Thoracic aorta (tissue), 2 donors: Measurements from ENCODE around the gene TEX101. TPM values are rescaled to one million over a fixed set of nuclear protein-coding genes. Genes with fewer than 3 reads are reported as not detected.
"Not testable (repeated sequence)": the region's sequence is repeated elsewhere in the genome, so short reads cannot be mapped to it uniquely, and the experiment has no call there.

ENCODE experiments used
- ATAC-seq: fragments of 150-250 bp; one replicate; pipeline ENCODE4 v1.8.0; 2017; ENCODE audit warnings: low read depth; ENCODE audit not compliant: insufficient number of reproducible peaks, low FRiP score
- DNase-seq: peaks from one replicate; pipeline ENCODE4 v3.0.0-alpha.2; 2020; ENCODE audit warnings: low spot score
- H3K27ac ChIP-seq, 2 donors: fragments of 200-600 bp; sonication (generic); 1 replicate in 1 of 2; 2 replicates in 1 of 2; pipeline ENCODE4 v1.5.1; 2016; ENCODE audit warnings: mild to moderate bottlenecking in 2 of 2, moderate library complexity in 2 of 2
- H3K27me3 ChIP-seq: fragments of 200-600 bp; sonication (generic); replicated peaks from 2 replicates; pipeline ENCODE4 v1.6.0; 2016; ENCODE audit warnings: mild to moderate bottlenecking; ENCODE audit not compliant: insufficient read depth
- H3K36me3 ChIP-seq: fragments of 200-600 bp; sonication (generic); one replicate; pipeline ENCODE4 v1.5.1; 2016
- H3K4me1 ChIP-seq, 2 donors: fragments of 200-600 bp; sonication (generic); 1 replicate in 1 of 2; 2 replicates in 1 of 2; pipeline versions ENCODE4 v1.5.1 to v1.6.0; 2016; ENCODE audit warnings: low read depth in 2 of 2, mild to moderate bottlenecking in 1 of 2; ENCODE audit not compliant: control insufficient read depth in 1 of 2
- H3K4me3 ChIP-seq: fragments of 200-600 bp; sonication (generic); 2 replicates; pipeline ENCODE4 v1.5.1; 2016; ENCODE audit warnings: mild to moderate bottlenecking
- H3K9me3 ChIP-seq: fragments of 200-600 bp; sonication (generic); 2 replicates; pipeline ENCODE4 v1.5.1; 2016
- CTCF ChIP-seq: fragments of 200-600 bp; sonication (generic); IDR thresholded peaks from one replicate; pipeline ENCODE4 v1.5.1; 2019; ENCODE audit warnings: antibody characterized with exemption
- total RNA-seq, 2 donors: library from RNA; depleted of rRNA; stranded (reverse); fragments of >200 nt; gene quantifications; one replicate each; pipeline versions ENCODE4 v1.1.0 to v1.2.3, GENCODE V29; 2016

The TEX101 gene
- total RNA-seq, 2 donors from 2014 or later, result not detected

GRCh38 chr19:43380008-43380407, 34.7 kb upstream of the TEX101 start:
- no peaks in the 10 kb centered on the region for H3K36me3 ChIP-seq
- no peaks in the 10 kb centered on the region for H3K27me3 ChIP-seq
- TF ChIP-seq CTCF, result no peak
- H3K9me3 ChIP-seq, result no peaks in the 10 kb centered on the region
- no peak for ATAC-seq
- no peaks in the 10 kb centered on the region for H3K4me1 ChIP-seq
- H3K27ac ChIP-seq, result no peak overlapping the region
- no peak for DNase-seq
- no peak overlapping the region for H3K4me3 ChIP-seq

- no peak for TF ChIP-seq CTCF
- ATAC-seq, result no peak
- no peaks in the 10 kb centered on the region for H3K4me1 ChIP-seq
These were observed 33.8 kb upstream of the TEX101 start for GRCh38 chr19:43380771-43381386.

DNA sequence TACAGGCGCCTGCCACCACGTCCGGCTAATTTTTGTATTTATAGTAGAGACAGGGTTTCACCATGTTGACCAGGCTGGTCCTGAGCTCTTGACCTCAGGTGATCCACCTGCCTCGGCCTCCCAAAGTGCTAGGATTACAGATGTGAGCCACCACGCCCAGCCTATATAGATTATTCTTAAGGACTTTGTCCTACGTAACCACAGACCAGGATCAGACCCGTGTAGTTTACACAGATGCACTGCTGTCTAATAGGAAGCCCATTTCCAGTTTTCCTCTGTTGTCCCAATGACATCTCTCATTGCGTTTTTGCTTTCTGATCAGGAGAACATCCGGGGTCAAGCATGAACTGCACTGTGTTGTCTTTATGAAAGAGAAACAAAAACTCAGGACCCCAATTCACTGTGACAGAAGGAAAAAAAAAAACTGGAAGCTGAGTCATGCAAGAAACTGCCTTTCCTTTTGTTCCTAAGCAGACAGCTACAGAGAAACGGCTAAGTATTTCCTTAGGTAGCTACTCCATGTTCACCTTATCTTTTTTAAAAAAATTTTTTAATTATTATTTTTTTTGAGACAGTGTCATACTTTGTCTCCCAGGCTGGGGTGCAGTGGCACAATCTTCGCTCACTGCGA, 32.0 kb upstream of the TEX101 start:
- not testable (repeated sequence) for H3K27me3 ChIP-seq, H3K4me1 ChIP-seq, H3K36me3 ChIP-seq, H3K9me3 ChIP-seq, H3K4me3 ChIP-seq, ATAC-seq, H3K27ac ChIP-seq, DNase-seq

More at GRCh38 chr19:43380771-43381386, 33.8 kb upstream of the TEX101 start:
- no peaks in the 10 kb centered on the region for H3K27me3 ChIP-seq
- H3K9me3 ChIP-seq, result no peaks in the 10 kb centered on the region
- DNase-seq, result no peak
- H3K27ac ChIP-seq, result no peak overlapping the region
- H3K36me3 ChIP-seq, result no peaks in the 10 kb centered on the region
- no peak overlapping the region for H3K4me3 ChIP-seq

DNA sequence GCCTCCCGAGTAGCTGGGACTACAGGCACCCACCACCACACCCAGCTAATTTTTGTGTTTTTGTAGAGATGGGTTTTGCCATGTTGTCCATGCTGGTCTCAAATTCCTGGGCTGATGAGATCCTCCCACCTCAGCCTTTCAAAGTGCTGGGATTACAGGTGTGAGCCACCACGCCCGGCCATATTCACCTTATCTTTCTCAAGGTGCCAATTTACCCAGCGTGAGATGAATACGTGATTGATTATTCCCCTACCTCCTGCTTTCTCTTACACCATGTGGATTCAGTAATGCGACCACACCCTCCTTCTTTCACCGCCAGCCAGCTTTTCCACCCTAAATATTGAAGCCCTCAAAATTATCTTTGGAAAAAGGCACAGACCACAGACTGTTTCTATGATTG, 31.4 kb upstream of the TEX101 start:
- H3K4me3 ChIP-seq, H3K36me3 ChIP-seq, H3K4me1 ChIP-seq, H3K27me3 ChIP-seq, H3K27ac ChIP-seq, ATAC-seq, H3K9me3 ChIP-seq, DNase-seq: not testable (repeated sequence)

- H3K4me1 ChIP-seq, H3K9me3 ChIP-seq, H3K36me3 ChIP-seq, H3K4me3 ChIP-seq, DNase-seq, H3K27ac ChIP-seq, ATAC-seq, H3K27me3 ChIP-seq: not testable (repeated sequence)
These were observed 30.9 kb upstream of the TEX101 start for GRCh38 chr19:43383759-43384158.

GRCh38 chr19:43390903-43391551, 23.7 kb upstream of the TEX101 start:
- not testable (repeated sequence) for DNase-seq, H3K4me3 ChIP-seq, H3K4me1 ChIP-seq, H3K27ac ChIP-seq, H3K36me3 ChIP-seq, ATAC-seq, H3K9me3 ChIP-seq, H3K27me3 ChIP-seq

GRCh38 chr19:43391552-43391935, 23.1 kb upstream of the TEX101 start:
- DNase-seq, H3K9me3 ChIP-seq, ATAC-seq, H3K4me1 ChIP-seq, H3K27ac ChIP-seq, H3K27me3 ChIP-seq, H3K4me3 ChIP-seq, H3K36me3 ChIP-seq: not testable (repeated sequence)

- not testable (repeated sequence) for H3K9me3 ChIP-seq, H3K36me3 ChIP-seq, H3K4me1 ChIP-seq, H3K27me3 ChIP-seq, DNase-seq, H3K27ac ChIP-seq, ATAC-seq, H3K4me3 ChIP-seq
These were observed 21.2 kb upstream of the TEX101 start for GRCh38 chr19:43393501-43393900.
